Measurements from ENCODE around the gene DENND5A.

The DENND5A gene

GRCh38 chr11:9265211-9266131 is at the start of gene DENND5A:
Gene DENND5A (minus strand): TSS chr11:9265350. CDS start chr11:9265069, 281 bp downstream.
- ATAC-seq (peak; percentile 64), DNase-seq (peak; percentile 45 to 55)
- peak within 1 kb of the TSS; percentile 92 to 97 for H3K27ac Mint-ChIP-seq
- peaks cover 8% of the 10 kb centered on the region for H3K27me3 Mint-ChIP-seq
- no peaks in the 10 kb centered on the region for H3K9me3 Mint-ChIP-seq
- H3K4me1 Mint-ChIP-seq, result peaks cover 43% of the 10 kb centered on the region
- peak within 1 kb of the TSS; percentile 89 to 93 for H3K4me3 Mint-ChIP-seq

DNA sequence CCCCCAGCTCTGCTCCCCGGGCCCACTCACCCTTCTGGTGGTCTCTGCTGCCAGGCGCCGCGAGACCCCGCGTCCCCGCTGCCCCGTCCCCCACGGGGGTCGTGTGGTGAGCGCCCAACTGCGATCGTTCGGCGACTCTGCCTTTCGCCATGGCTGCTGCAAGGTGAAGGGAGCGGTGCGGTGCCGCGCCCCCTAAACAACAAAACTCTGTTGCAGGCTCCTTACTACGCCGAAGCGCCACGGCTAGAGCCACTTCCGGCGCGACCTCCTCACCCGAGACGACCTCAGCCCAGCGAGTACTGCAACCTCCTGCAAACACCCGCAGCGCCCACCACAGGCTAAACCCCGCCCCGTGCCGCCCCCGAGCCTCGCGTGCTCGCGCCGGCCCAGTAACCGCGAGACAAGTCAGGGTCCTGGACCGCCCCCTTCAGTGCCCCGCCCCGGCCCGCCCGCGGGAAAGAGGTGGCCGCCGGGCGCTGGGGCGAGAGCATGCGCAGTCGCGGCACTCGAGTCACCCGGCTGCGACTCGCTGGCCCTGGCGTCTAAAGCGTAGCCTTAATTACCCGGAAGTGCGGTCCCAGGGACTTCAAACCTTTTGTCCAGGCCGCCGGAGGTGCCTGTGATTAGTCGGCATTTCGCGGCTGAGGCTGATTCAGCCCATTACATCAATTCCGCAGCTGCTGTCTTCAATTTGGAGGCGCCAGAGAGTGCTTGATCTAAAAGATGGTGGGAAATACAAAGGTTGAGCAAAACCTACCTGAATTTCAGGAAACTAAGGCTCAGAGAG is 49.3 kb upstream of the DENND5A start, which contains the start of gene TMEM41B:
TMEM41B (minus strand) TSS at position 303 of the 787 bp plus-strand sequence; CDS start at position 151, 152 bp downstream.
- Mint-ChIP-seq H3K4me3 (peak within 1 kb of the TSS; percentile 100), H3K9me3 (no peaks in the 10 kb centered on the region), H3K27ac (peak within 1 kb of the TSS; percentile 100), H3K4me1 (peaks cover 31% of the 10 kb centered on the region), H3K27me3 (peaks cover 13% of the 10 kb centered on the region)
- DNase-seq (peak; percentile 100), ATAC-seq (peak; percentile 95)

GRCh38 chr11:9313648-9314290 is 48.6 kb upstream of the DENND5A start:
- peak; percentile 13 for ATAC-seq
- Mint-ChIP-seq H3K4me1 (peaks cover 31% of the 10 kb centered on the region), H3K4me3 (peak overlapping the region; percentile 100), H3K27ac (peak overlapping the region; percentile 100), H3K27me3 (peaks cover 9% of the 10 kb centered on the region), H3K9me3 (no peaks in the 10 kb centered on the region)
- DNase-seq, result no peak

DNA sequence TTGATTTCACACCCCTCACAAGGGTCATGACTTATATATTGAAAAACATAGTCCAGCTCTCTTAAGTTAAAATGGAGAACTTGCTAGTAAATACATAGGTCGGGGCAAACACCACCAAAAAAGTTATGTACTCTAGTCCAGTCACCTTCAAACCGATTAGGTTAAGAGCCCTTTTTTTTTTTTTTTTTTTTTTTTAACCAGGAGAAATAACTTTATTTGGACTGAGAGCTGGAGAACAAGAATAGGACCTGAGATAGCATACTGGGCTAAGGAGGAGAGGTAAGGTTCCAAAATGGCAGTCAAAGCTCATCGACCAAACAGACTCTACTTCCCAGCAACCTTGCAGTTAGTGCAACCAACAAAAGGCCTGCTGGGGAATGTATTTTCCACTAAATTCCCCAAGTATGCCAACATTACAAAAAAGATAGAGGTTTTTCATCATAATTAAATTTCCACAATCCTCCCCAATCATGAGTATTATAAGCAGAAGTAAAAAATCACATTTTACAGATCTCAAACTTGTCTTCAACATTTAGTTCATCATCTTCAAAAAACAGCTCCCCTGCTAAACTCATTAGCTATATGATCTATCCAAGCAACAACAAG is 45.4 kb upstream of the DENND5A start:
- H3K27me3 Mint-ChIP-seq, result no peaks in the 10 kb centered on the region
- H3K4me1 Mint-ChIP-seq, result peaks cover 44% of the 10 kb centered on the region
- DNase-seq (no peak), ATAC-seq (no peak)
- peak overlapping the region in 1 of 2 donors; percentile 78 for H3K27ac Mint-ChIP-seq
- H3K9me3 Mint-ChIP-seq, result peaks cover 0 to 4% of the 10 kb centered on the region in 2 donors
- H3K4me3 Mint-ChIP-seq, result peak overlapping the region in 1 of 2 donors; percentile 47

DNA sequence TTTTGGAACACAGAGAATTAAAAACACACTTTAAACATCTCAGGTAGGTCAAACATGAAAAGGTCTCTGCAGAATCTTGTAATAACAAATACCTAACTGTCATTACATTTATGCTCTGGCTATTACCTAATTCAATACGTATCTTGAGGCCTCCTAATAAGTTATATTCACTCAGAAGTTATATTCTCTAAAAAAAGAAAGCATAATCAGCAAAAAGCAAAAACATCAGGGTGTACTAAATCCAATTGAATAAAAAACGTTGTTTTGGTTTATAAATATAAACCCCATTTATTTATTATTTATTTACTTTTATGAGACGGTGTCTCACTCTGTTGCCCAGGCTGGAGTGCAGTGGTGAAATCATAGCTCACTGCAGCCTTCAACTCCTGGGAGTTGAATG is 39.0 kb upstream of the DENND5A start:
- H3K9me3 Mint-ChIP-seq, result peaks cover 0 to 4% of the 10 kb centered on the region in 2 donors
- ATAC-seq (no peak), DNase-seq (no peak)
- no peaks in the 10 kb centered on the region for H3K27me3 Mint-ChIP-seq
- peaks cover 13% of the 10 kb centered on the region for H3K4me1 Mint-ChIP-seq
- H3K4me3 Mint-ChIP-seq, result no peak overlapping the region
- no peak overlapping the region for H3K27ac Mint-ChIP-seq

- no peak for DNase-seq
- H3K27ac Mint-ChIP-seq, result no peak overlapping the region
- ATAC-seq, result no peak
- H3K27me3 Mint-ChIP-seq, result no peaks in the 10 kb centered on the region
- peaks cover 6% of the 10 kb centered on the region for H3K4me1 Mint-ChIP-seq
- H3K4me3 Mint-ChIP-seq, result no peak overlapping the region
- no peaks in the 10 kb centered on the region for H3K9me3 Mint-ChIP-seq
Observed at GRCh38 chr11:9302448-9302847, 37.3 kb upstream of the DENND5A start.

DNA sequence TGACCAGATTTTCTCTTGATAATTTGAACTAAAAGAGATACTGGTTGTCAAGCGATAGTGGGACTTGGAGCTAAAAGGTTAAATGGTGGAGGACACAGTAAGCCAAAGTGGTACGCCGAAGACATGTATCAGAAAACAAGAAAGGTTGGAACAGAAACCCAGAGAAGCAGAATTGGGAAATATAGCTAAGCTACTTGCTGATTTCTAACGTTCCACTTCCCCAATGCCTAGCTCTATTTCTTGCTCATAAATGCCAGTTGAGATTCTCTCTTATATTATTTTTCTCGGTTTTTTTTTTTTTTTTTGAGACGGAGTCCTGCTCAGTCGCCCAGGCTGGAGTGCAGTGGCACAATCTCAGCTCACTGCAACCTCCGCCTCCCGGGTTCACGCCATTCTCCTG is 36.6 kb upstream of the DENND5A start:
- DNase-seq, result no peak
- no peaks in the 10 kb centered on the region for H3K9me3 Mint-ChIP-seq
- H3K4me3 Mint-ChIP-seq, result no peak overlapping the region
- no peak overlapping the region for H3K27ac Mint-ChIP-seq
- ATAC-seq, result no peak
- H3K4me1 Mint-ChIP-seq, result peaks cover 2% of the 10 kb centered on the region
- no peaks in the 10 kb centered on the region for H3K27me3 Mint-ChIP-seq

DNA sequence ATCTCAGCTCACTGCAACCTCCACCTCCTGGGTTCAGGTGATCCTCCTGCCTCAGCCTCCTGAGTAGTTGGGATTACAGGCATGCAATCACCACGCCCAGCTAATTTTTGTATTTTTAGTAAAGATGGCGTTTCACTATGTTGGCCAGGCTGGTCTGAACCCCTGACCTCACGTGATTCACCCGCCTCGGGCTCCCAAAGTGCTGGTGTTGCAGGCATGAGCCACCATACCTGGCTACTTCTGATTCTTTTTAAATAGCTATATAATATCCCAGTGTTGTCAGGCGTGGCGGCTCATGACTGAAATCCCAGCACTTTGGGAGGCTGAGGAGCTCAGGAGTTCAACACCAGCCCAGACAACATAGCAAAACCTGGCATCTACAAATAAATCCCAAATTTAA is 28.5 kb upstream of the DENND5A start:
- ATAC-seq, result no peak
- no peak for DNase-seq
- no peaks in the 10 kb centered on the region for H3K9me3 Mint-ChIP-seq
- H3K27ac Mint-ChIP-seq, result no peak overlapping the region
- no peak overlapping the region for H3K4me3 Mint-ChIP-seq
- H3K4me1 Mint-ChIP-seq, result peaks cover 7% of the 10 kb centered on the region
- H3K27me3 Mint-ChIP-seq, result no peaks in the 10 kb centered on the region

DNA sequence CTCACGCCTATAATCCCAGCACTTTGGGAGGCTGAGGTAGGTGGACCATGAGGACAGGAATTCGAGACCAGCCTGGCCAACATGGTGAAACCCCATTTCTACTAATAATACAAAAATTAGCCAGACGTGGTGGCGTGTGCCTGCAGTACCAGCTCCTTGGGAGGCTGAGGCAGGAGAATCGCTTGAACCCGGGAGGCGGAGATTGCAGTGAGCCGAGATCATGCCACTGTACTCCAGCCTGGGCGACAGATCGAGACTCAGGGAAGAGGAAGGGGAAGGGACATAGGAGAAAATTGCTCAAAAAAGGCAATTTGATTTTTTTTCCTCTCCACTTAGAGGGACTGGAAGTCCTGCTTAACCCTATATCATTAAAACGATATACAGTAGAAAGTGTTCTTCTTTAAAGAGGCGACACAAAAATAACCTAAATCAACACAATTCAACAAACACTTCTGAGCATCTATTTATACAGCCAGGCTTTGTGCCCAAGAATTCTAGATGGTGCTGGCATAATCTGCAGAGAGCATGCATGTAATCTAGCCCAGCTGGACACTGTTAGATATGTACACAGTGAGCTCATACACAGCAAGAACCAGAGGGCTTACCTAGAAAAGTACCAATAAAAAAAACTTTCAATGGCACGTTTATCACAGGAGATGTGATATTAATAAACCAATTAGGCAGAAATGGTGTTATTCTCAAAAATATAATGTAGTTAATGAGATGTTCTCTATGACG is 20.9 kb upstream of the DENND5A start:
- Mint-ChIP-seq H3K9me3 (no peaks in the 10 kb centered on the region), H3K4me1 (peaks cover 12% of the 10 kb centered on the region), H3K4me3 (no peak overlapping the region), H3K27ac (no peak overlapping the region), H3K27me3 (no peaks in the 10 kb centered on the region)
- ATAC-seq (no peak), DNase-seq (no peak)

GRCh38 chr11:9280655-9281301 is 15.6 kb upstream of the DENND5A start:
- no peaks in the 10 kb centered on the region for H3K9me3 Mint-ChIP-seq
- no peaks in the 10 kb centered on the region for H3K27me3 Mint-ChIP-seq
- DNase-seq (peak; percentile 63 to 75), ATAC-seq (peak; percentile 97)
- peaks cover 23% of the 10 kb centered on the region for H3K4me1 Mint-ChIP-seq
- peak overlapping the region in 1 of 2 donors; percentile 69 for H3K27ac Mint-ChIP-seq
- peak overlapping the region; percentile 17 to 67 for H3K4me3 Mint-ChIP-seq

DNA sequence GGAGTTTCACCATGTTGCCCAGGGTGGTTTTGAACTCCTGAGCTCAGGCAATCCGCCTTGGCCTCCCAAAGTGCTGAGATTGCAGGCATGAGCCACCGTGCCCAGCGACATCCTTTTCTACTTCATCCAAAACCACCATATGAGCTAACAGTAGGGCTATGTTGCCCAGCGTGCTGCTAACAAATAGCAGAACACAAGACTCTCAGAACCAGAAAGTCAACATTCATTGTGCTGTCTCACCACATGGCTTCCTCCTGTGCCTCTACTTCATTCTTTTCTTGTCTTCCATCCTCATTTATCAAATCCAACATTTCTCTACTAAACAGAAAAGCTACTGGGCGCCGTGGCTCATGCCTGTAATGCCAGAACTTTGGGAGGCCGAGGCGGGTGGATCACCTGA is 12.0 kb upstream of the DENND5A start:
- Mint-ChIP-seq H3K9me3 (no peaks in the 10 kb centered on the region), H3K27ac (no peak overlapping the region), H3K27me3 (no peaks in the 10 kb centered on the region), H3K4me3 (no peak overlapping the region), H3K4me1 (peaks cover 30% of the 10 kb centered on the region)
- DNase-seq (no peak), ATAC-seq (no peak)

DNA sequence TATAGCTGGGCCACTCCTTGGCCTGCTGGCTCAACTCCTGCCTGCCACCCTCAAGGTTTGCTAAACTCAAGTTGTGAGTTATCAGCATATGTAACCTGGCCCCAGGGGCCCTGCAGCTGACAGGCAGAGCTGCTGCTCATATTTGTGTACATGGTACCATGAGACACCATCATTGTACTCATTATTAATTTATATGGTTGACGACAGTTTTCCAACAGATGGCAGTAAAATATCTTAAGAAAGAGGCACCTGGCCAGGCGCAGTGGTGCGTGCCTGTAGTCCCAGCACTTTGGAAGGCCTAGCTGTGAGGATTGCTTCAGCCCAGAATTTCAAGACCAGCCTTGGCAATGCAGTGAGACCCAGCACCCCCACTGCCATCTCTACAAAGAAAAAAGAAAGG is 11.4 kb upstream of the DENND5A start:
- Mint-ChIP-seq H3K4me3 (no peak overlapping the region), H3K27me3 (no peaks in the 10 kb centered on the region), H3K4me1 (peaks cover 30% of the 10 kb centered on the region), H3K9me3 (no peaks in the 10 kb centered on the region), H3K27ac (no peak overlapping the region)
- DNase-seq (no peak), ATAC-seq (peak; percentile 21)

GRCh38 chr11:9274499-9275258 is 9.5 kb upstream of the DENND5A start:
- Mint-ChIP-seq H3K4me1 (peaks cover 13% of the 10 kb centered on the region), H3K4me3 (no peak overlapping the region), H3K27me3 (no peaks in the 10 kb centered on the region), H3K27ac (no peak overlapping the region), H3K9me3 (no peaks in the 10 kb centered on the region)
- DNase-seq, result no peak
- no peak for ATAC-seq

Data from stimulated activated naive CD8-positive, alpha-beta T cell treated with anti-CD3 and anti-CD28 coated beads, Interleukin-15, amount 100 ng/mL, for 72 hours (primary cell).